GM21515 (cell line): ENCODE measurements around the gene WFS1.

Source experiments
- ATAC-seq: cut with Tn5 transposase; IDR thresholded peaks from one replicate; pipeline ENCODE4 v1.9.1; 2021; ENCODE audit not compliant: unreplicated experiment

Gene WFS1

GRCh38 chr4:6352031-6352692 is 82.5 kb downstream of the WFS1 start:
- no peak for ATAC-seq
